Measurements from ENCODE around the gene FHL2. TPM values are rescaled to one million over a fixed set of nuclear protein-coding genes. Genes with fewer than 3 reads are reported as not detected.

Gene FHL2
- total and polyA plus RNA-seq, 9 donors: 300 to 1,049 (median 495) TPM

DNA sequence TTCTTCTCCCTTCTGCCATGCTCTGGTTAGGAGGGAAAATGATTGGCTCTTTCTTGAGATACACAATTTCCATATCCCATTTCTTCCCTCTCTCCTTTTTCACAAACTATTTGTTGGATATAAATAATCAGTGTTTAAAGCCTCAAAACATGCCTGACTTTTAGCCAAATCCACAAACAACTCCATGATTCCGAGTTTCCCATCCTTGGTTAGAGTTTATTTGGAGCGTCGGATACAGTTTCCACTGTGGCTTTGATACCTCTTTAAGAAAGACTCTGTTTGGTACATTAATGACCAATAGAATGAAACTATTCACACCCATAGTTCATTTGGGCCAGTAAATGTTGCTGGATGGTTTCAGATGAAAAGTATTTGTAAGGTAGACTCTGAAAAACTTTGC, 5.9 kb upstream of the FHL2 start:
- Histone ChIP-seq H3K36me3 (no peaks in the 10 kb centered on the region), H3K9me3 (no peaks in the 10 kb centered on the region), H3K4me3 (no peak overlapping the region), H3K27ac (peak overlapping the region in 1 of 2 donors; percentile 62), H3K27me3 (no peaks in the 10 kb centered on the region), H3K4me1 (ENCODE audit: insufficient read depth) (peaks cover 17% of the 10 kb centered on the region)
- 18 to 37% (median 19%) methylated on average over 3 of the region's 3 CpGs for WGBS, 3 donors
- TF ChIP-seq EP300 (IDR thresholded peaks at IDR 0.05) (no peak), POLR2A (IDR thresholded peaks at IDR 0.05) (no peak), CTCF (IDR thresholded peaks at IDR 0.05) (no peak)
- intact Hi-C loops (cut with DNase I): no loop called here
- no peak for DNase-seq

- WGBS, 3 donors: 50 to 57% (median 56%) methylated on average over 14 of the region's 14 CpGs
- Histone ChIP-seq H3K4me3 (no peak overlapping the region), H3K27ac (peak overlapping the region; percentile 33 to 62), H3K27me3 (no peaks in the 10 kb centered on the region), H3K9me3 (no peaks in the 10 kb centered on the region), H3K36me3 (no peaks in the 10 kb centered on the region), H3K4me1 (ENCODE audit: insufficient read depth) (peaks cover 13% of the 10 kb centered on the region)
- intact Hi-C loops (cut with DNase I): no loop called here
- DNase-seq: peak in 3 of 5 donors; percentile 42 to 62 (median 51)
- TF ChIP-seq EP300 (IDR thresholded peaks at IDR 0.05) (no peak), CTCF (IDR thresholded peaks at IDR 0.05) (no peak), POLR2A (IDR thresholded peaks at IDR 0.05) (no peak)
These were observed 5.2 kb upstream of the FHL2 start for GRCh38 chr2:105403783-105404698.

- Histone ChIP-seq H3K27ac (peak overlapping the region; percentile 33 to 62), H3K4me3 (no peak overlapping the region), H3K36me3 (no peaks in the 10 kb centered on the region), H3K27me3 (no peaks in the 10 kb centered on the region), H3K9me3 (no peaks in the 10 kb centered on the region), H3K4me1 (ENCODE audit: insufficient read depth) (peaks cover 10% of the 10 kb centered on the region)
- peak in 1 of 5 donors; percentile 17 for DNase-seq
- intact Hi-C loops (cut with DNase I): no loop called here
- TF ChIP-seq POLR2A (IDR thresholded peaks at IDR 0.05) (no peak), CTCF (IDR thresholded peaks at IDR 0.05) (no peak), EP300 (IDR thresholded peaks at IDR 0.05) (no peak)
- 27 to 44% (median 29%) methylated on average over 8 of the region's 8 CpGs for WGBS, 3 donors
These were observed 4.5 kb upstream of the FHL2 start for GRCh38 chr2:105403241-105403782.

DNA sequence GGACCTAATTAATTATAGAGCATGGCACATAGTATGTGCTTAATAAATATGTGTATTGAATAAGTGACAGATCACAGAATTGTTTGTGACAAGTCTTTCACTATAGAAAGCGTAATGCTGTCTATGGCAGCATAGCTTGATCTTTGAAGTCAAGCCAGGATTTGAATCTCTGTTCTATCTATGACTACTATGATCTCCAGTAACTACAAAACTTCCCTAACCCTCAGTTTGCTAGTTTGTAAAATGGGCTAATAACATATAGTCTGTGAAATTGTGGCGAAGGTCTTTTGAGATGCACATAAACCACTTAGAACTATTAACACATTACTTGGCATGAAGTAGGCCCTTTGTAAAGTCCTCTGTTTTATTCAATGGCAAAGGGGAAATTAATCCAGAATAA, 4.0 kb upstream of the FHL2 start:
- DNase-seq: no peak
- no peaks in the 10 kb centered on the region for H3K9me3 ChIP-seq
- H3K4me3 ChIP-seq: no peak overlapping the region
- H3K27me3 ChIP-seq: no peaks in the 10 kb centered on the region
- 91 to 97% (median 96%) methylated on average over 2 of the region's 2 CpGs for WGBS, 3 donors
- H3K36me3 ChIP-seq: no peaks in the 10 kb centered on the region
- no peak for TF ChIP-seq CTCF (IDR thresholded peaks at IDR 0.05)
- no peak for TF ChIP-seq POLR2A (IDR thresholded peaks at IDR 0.05)
- no peak for TF ChIP-seq EP300 (IDR thresholded peaks at IDR 0.05)
- peak overlapping the region in 1 of 2 donors; percentile 62 for H3K27ac ChIP-seq
- intact Hi-C loops (cut with DNase I): no loop called here
- peaks cover 10% of the 10 kb centered on the region for H3K4me1 ChIP-seq (ENCODE audit: insufficient read depth)
